K562 (cell line): ENCODE measurements around the gene SERPINF2. TPM values are rescaled to one million over a fixed set of nuclear protein-coding genes. Genes with fewer than 3 reads are reported as not detected.

Source experiments
- ARID1B ChIP-seq: fragments of 450-650 bp; IDR thresholded peaks from 2 replicates; pipeline ENCODE4 v1.6.1; 2016; ENCODE audit warnings: antibody characterized with exemption, mild to moderate bottlenecking, inconsistent platforms
- GATA2 ChIP-seq: sonication (generic); formaldehyde crosslinking; IDR thresholded peaks from 2 replicates; pipeline ENCODE4 v1.4.0; 2020; ENCODE audit warnings: mild to moderate bottlenecking, missing genetic modification reagents
- MYC ChIP-seq, 2 experiments: fragments of 250-450 bp in 1 of 2; sonication (Bioruptor Pico) in 1 of 2; IDR thresholded peaks; 2 replicates each; pipeline versions ENCODE4 v1.5.1 to v1.6.1; 2012 to 2021; ENCODE audit warnings: low read depth in 2 of 2, borderline replicate concordance in 1 of 2, improper control_type of control experiment in 1 of 2, low read length in 1 of 2, mild to moderate bottlenecking in 1 of 2, moderate library complexity in 1 of 2
- NR2C1 ChIP-seq, 2 experiments: fragments of 450-650 bp; IDR thresholded peaks; 2 replicates each; pipeline ENCODE4 v1.6.1; 2017; ENCODE audit warnings: mild to moderate bottlenecking in 2 of 2, antibody characterized with exemption in 1 of 2, inconsistent platforms in 1 of 2, missing compliant biosample characterization in 1 of 2, missing genetic modification characterization in 1 of 2
- TAF9B ChIP-seq: fragments of 450-650 bp; IDR thresholded peaks from 2 replicates; pipeline ENCODE4 v1.6.1; 2018; ENCODE audit warnings: mild to moderate bottlenecking; ENCODE audit not compliant: partially characterized antibody
- ZBTB1 ChIP-seq: sonication (generic); formaldehyde crosslinking; IDR thresholded peaks from 2 replicates; pipeline ENCODE4 v1.8.1; 2023; ENCODE audit warnings: missing genetic modification reagents, low read depth, mild to moderate bottlenecking, borderline replicate concordance
- polyA plus RNA-seq, 8 experiments: library from polyadenylated mRNA; depleted of rRNA in 4 of 8; stranded (reverse) in 5 of 8; unstranded in 3 of 8; fragments of >200 nt; fragmentation: Nextera tagmentation in 2 of 8; fragmentation: Illumina TruSeq in 1 of 8; extraction: Ambion mirVana in 2 of 8; extraction: Trizol in 1 of 8; gene quantifications; 2 replicates each; pipeline versions ENCODE4 v1.2.1 to v1.2.3, GENCODE V29; 2011 to 2014; ENCODE audit warnings: inconsistent platforms in 1 of 8, missing spikeins in 1 of 8
- total RNA-seq, 7 experiments: library from RNA; depleted of rRNA in 6 of 7; stranded (reverse); fragments of >200 nt in 6 of 7; fragmentation: Illumina TruSeq in 2 of 7; extraction: Trizol in 2 of 7; gene quantifications; 2 replicates each; pipeline versions ENCODE4 v1.2.1 to v1.2.3, GENCODE V29; 2011 to 2021; ENCODE audit warnings: low replicate concordance in 1 of 7
- TF ChIP-seq, protein P1 (sequence below): fragments of 250-450 bp; sonication (Bioruptor Pico); IDR thresholded peaks from 2 replicates; pipeline ENCODE4 v1.8.0; 2021; ENCODE audit warnings: mild to moderate bottlenecking, moderate library complexity
- TF ChIP-seq, protein P2 (sequence below): fragments of 450-650 bp; IDR thresholded peaks from 2 replicates; pipeline ENCODE4 v1.6.1; 2018; ENCODE audit not compliant: partially characterized antibody
- TF ChIP-seq, protein P3 (sequence below), 2 experiments: fragments of 450-650 bp; conservative IDR thresholded peaks; 2 replicates each; pipeline ENCODE4 v1.6.1; 2017; ENCODE audit warnings: mild to moderate bottlenecking in 2 of 2, moderate library complexity in 2 of 2
- TF ChIP-seq, protein P4 (sequence below): IDR thresholded peaks from 2 replicates; pipeline ENCODE4 v1.6.1; 2014; ENCODE audit warnings: antibody characterized with exemption

Gene SERPINF2
- total and polyA plus RNA-seq, 9 of the 15 experiments (the other 6 are each of a cell fraction or from before 2014, with no cell fraction given), result 0.22 TPM; not detected in 8

DNA sequence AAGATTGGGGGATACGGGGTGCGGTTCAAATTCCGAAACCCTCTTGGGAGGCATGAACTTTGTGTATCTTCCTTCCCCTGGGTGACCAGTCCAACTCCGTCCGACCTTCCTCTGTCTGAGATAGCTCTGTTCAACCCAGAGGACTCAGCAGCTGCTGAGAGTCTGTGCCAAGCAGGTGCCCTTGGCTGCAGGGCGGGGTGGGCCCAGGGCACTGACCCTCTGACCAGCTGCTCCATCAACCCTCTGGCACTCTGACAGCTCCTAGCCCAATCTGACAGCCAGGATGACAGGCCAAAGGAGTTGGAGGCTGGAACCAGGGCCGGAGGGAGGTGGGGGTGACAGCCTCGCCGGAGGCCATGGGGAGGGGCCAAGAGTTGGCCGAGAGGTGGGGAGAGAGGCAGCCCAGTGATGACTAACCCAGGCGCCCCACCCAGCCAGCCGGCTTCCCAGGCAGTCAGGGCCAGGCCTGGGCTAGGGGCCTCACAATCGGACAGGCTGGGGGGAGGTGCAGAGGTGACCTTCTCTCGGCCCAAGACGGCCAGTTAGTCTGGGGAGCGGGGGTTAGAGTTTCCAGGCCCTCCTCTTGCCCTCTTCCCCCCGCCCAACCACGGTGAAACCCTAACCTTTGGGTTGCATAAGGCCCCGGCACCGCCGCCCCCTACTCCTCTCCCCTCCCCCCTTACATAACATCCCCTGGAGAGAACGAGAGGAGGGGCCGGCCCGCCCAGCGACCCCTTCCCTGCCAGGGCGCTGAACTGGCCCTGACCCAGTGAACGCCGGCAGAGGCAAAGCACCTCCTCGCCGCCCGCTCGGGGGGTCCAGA lies 27.5 kb upstream of the SERPINF2 start (continued):
- TF ChIP-seq, protein P1, sequence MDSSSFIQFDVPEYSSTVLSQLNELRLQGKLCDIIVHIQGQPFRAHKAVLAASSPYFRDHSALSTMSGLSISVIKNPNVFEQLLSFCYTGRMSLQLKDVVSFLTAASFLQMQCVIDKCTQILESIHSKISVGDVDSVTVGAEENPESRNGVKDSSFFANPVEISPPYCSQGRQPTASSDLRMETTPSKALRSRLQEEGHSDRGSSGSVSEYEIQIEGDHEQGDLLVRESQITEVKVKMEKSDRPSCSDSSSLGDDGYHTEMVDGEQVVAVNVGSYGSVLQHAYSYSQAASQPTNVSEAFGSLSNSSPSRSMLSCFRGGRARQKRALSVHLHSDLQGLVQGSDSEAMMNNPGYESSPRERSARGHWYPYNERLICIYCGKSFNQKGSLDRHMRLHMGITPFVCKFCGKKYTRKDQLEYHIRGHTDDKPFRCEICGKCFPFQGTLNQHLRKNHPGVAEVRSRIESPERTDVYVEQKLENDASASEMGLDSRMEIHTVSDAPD (CRISPR knock-in tag), result no peak
- TF ChIP-seq, protein P2, sequence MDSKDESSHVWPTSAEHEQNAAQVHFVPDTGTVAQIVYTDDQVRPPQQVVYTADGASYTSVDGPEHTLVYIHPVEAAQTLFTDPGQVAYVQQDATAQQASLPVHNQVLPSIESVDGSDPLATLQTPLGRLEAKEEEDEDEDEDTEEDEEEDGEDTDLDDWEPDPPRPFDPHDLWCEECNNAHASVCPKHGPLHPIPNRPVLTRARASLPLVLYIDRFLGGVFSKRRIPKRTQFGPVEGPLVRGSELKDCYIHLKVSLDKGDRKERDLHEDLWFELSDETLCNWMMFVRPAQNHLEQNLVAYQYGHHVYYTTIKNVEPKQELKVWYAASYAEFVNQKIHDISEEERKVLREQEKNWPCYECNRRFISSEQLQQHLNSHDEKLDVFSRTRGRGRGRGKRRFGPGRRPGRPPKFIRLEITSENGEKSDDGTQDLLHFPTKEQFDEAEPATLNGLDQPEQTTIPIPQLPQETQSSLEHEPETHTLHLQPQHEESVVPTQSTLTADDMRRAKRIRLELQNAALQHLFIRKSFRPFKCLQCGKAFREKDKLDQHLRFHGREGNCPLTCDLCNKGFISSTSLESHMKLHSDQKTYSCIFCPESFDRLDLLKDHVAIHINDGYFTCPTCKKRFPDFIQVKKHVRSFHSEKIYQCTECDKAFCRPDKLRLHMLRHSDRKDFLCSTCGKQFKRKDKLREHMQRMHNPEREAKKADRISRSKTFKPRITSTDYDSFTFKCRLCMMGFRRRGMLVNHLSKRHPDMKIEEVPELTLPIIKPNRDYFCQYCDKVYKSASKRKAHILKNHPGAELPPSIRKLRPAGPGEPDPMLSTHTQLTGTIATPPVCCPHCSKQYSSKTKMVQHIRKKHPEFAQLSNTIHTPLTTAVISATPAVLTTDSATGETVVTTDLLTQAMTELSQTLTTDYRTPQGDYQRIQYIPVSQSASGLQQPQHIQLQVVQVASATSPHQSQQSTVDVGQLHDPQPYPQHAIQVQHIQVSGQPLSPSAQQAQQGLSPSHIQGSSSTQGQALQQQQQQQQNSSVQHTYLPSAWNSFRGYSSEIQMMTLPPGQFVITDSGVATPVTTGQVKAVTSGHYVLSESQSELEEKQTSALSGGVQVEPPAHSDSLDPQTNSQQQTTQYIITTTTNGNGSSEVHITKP, result peak; percentile 11
- TF ChIP-seq NR2C1 (IDR thresholded peaks at IDR 0.05), result 0 out of 2 replicates have a peak, but pooled peaks have one; percentile 9
- no peak for TF ChIP-seq NR2C1 (tag; IDR thresholded peaks at IDR 0.05)
- TF ChIP-seq, protein P3, sequence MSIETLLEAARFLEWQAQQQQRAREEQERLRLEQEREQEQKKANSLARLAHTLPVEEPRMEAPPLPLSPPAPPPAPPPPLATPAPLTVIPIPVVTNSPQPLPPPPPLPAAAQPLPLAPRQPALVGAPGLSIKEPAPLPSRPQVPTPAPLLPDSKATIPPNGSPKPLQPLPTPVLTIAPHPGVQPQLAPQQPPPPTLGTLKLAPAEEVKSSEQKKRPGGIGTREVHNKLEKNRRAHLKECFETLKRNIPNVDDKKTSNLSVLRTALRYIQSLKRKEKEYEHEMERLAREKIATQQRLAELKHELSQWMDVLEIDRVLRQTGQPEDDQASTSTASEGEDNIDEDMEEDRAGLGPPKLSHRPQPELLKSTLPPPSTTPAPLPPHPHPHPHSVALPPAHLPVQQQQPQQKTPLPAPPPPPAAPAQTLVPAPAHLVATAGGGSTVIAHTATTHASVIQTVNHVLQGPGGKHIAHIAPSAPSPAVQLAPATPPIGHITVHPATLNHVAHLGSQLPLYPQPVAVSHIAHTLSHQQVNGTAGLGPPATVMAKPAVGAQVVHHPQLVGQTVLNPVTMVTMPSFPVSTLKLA (conservative IDR thresholded peaks at IDR 0.05), result peak; percentile 73 to 86; a peak in 3 of 4 replicates
- no peak for TF ChIP-seq GATA2 (CRISPR knock-in tag)
- TF ChIP-seq TAF9B, result peak; percentile 73
- TF ChIP-seq, protein P4, sequence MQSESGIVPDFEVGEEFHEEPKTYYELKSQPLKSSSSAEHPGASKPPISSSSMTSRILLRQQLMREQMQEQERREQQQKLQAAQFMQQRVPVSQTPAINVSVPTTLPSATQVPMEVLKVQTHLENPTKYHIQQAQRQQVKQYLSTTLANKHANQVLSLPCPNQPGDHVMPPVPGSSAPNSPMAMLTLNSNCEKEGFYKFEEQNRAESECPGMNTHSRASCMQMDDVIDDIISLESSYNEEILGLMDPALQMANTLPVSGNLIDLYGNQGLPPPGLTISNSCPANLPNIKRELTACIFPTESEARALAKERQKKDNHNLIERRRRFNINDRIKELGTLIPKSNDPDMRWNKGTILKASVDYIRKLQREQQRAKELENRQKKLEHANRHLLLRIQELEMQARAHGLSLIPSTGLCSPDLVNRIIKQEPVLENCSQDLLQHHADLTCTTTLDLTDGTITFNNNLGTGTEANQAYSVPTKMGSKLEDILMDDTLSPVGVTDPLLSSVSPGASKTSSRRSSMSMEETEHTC, result no peak
- TF ChIP-seq MYC (IDR thresholded peaks at IDR 0.05; ENCODE audit: low read depth, low read length), result no peak
- peak; percentile 22; the same call in 1 of the 2 replicates for TF ChIP-seq MYC (CRISPR knock-in tag; IDR thresholded peaks at IDR 0.05; ENCODE audit: borderline replicate concordance, low read depth)
- 0 out of 2 replicates have a peak, but pooled peaks have one; percentile 47 for TF ChIP-seq ZBTB1 (CRISPR knock-in tag)
- TF ChIP-seq ARID1B, result peak; percentile 40; the same call in 1 of the 2 replicates
- TF ChIP-seq, all 486 proteins: peak for 64
